Skin of body (tissue), 2 donors: ENCODE measurements around the gene DOCK3. TPM values are rescaled to one million over a fixed set of nuclear protein-coding genes. Genes with fewer than 3 reads are reported as not detected.
"Not testable (repeated sequence)": the region's sequence is repeated elsewhere in the genome, so short reads cannot be mapped to it uniquely, and the experiment has no call there.

Source experiments
- DNase-seq: peaks from one replicate; lab custom pipeline; 2025; lab: John Stamatoyannopoulos, UW
- total RNA-seq: library from RNA; depleted of rRNA; stranded (reverse); fragments of >200 nt; gene quantifications from one replicate; pipeline ENCODE4 v1.2.3, GENCODE V29; 2014

The DOCK3 gene
- total RNA-seq, 1 donor from 2014 or later, result 0.89 TPM

DNA sequence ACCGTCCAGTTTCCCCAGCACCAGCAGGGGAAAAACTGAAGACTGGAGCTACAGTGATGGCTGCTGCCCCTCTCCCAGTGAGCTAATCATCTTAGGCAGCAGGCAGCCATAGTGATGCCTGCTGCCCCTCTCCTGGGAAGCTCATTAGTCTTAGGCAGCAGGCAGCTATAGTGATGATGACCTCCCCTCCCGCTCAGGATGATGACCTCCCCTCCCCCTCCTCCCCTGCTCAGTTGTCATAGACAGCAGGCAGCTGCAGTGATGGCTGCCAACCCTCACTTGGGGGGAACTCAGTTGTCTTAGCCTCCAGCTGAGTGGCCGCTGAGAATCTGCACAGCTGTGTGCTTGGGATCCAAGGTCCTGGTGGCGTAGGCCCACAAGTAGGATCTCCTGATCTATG is 629.5 kb downstream of the DOCK3 start:
- DNase-seq, result no peak

DNA sequence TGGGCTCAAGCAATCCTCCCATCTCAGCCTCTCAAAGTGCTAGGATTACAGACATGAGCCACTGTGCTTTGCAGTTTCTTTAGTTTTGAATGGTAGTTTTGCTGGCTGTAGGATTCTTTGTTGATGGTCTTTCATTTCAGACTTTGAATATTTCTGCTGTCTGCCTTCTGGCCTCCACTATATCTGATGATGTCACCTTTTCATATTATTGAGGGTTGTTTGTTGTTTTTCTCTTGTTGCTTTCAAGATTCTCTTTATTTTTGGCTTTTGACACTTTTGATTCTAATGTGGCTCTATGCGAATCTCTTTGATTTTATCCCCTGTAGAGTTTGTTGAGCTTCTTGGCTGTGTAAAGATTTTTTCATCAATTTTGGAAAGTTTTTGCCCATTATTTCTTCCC is 631.4 kb downstream of the DOCK3 start:
- DNase-seq, result no peak

GRCh38 chr3:51307458-51307857 is 632.7 kb downstream of the DOCK3 start:
- DNase-seq, result no peak

GRCh38 chr3:51307945-51308607 is 633.3 kb downstream of the DOCK3 start:
- not testable (repeated sequence) for DNase-seq

- no peak for DNase-seq
Observed at GRCh38 chr3:51311055-51311454, 636.3 kb downstream of the DOCK3 start.

- no peak for DNase-seq
Observed at GRCh38 chr3:51328206-51328605, 653.5 kb downstream of the DOCK3 start.

GRCh38 chr3:51330046-51330445 is 655.3 kb downstream of the DOCK3 start:
- no peak for DNase-seq

GRCh38 chr3:51332156-51332555 is 657.4 kb downstream of the DOCK3 start:
- no peak for DNase-seq

GRCh38 chr3:51333021-51333420 is 658.3 kb downstream of the DOCK3 start:
- DNase-seq, result no peak

DNA sequence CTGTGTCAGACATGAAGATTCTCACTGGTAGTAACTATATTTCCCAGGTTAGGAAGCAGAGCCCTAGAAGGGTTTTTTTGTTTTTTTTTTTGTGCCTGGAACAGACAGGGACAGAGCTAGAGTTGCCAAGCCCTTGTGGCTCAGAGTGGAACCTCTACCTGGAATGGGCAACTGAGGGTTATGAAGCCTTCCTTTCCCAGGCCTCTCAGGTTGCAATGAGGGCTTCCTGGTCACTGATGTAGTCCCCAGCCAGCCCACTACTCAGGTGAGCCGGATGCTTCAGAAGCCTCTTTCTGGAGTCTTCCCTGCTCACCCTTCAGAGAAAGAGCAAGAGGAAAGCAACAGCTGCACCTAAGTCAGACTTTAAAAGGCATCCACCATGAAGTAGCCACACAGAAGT is 661.5 kb downstream of the DOCK3 start:
- no peak for DNase-seq

GRCh38 chr3:51337666-51338065 is 662.9 kb downstream of the DOCK3 start:
- no peak for DNase-seq

- no peak for DNase-seq
Observed at GRCh38 chr3:51338632-51339031, 663.9 kb downstream of the DOCK3 start.

DNA sequence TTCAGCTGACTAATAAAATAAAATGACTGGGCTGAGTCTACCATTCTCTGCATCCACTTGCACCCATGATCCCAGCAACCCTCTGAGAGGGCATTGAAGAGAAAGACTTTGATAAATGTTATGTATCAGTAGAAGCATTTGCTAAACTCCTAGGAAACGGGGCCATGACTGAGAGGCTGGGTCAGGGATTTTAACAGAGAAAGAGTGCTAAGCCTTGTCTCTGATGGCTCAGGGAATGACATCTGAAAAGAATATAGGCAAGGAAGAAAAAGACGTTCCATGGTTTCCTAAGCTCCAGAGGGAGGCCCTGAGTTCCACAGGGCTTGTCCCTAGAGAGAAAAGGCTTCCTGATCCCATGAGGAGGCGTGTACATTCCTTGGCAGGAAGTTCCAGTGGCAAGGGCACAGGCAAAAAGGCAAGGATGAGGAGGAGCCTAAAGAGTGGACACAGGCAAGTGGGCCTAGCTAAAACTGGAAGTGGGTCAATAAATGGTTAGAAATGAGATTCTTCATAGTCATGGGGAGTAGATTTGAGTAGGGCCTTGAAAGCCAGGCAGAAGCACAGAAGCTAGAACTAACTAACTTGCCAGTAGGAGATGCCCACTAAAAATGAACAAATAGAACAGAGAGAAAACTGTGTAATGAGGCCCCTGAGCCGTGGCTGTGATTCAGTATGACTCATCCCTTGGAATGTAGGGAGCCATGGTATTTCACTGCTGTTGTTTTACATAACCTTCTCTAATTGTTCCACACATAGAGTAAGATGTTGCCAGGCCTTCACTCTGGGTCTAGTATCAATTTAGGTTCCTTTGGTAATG is 665.5 kb downstream of the DOCK3 start:
- no peak for DNase-seq

GRCh38 chr3:51340989-51341636 is 666.4 kb downstream of the DOCK3 start:
- no peak for DNase-seq

- DNase-seq, result no peak
Observed at GRCh38 chr3:51343918-51344687, 669.4 kb downstream of the DOCK3 start.

DNA sequence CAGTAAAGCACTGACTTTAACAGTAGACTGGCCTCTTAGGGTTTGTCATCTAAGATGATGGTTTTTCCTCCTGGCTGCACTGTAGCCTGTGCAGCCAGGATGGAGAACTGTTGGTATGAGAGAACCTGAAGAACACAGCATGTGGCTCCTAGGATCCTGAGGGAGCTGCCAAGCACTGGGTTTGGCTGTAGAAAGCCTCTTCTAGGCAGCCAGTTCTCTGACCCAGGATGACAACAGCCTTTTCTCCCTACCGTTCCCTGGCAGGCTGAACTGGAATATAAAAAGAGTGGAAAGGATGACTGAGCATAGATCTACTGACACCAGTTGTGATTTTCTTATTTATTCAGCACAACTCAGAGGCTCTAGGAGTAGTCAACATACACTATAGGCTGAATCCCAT is 676.0 kb downstream of the DOCK3 start:
- no peak for DNase-seq

GRCh38 chr3:51353131-51353530 is 678.4 kb downstream of the DOCK3 start:
- DNase-seq, result no peak

- no peak for DNase-seq
Observed at GRCh38 chr3:51353691-51354090, 679.0 kb downstream of the DOCK3 start.

GRCh38 chr3:51354172-51354571 is 679.4 kb downstream of the DOCK3 start:
- DNase-seq, result no peak

DNA sequence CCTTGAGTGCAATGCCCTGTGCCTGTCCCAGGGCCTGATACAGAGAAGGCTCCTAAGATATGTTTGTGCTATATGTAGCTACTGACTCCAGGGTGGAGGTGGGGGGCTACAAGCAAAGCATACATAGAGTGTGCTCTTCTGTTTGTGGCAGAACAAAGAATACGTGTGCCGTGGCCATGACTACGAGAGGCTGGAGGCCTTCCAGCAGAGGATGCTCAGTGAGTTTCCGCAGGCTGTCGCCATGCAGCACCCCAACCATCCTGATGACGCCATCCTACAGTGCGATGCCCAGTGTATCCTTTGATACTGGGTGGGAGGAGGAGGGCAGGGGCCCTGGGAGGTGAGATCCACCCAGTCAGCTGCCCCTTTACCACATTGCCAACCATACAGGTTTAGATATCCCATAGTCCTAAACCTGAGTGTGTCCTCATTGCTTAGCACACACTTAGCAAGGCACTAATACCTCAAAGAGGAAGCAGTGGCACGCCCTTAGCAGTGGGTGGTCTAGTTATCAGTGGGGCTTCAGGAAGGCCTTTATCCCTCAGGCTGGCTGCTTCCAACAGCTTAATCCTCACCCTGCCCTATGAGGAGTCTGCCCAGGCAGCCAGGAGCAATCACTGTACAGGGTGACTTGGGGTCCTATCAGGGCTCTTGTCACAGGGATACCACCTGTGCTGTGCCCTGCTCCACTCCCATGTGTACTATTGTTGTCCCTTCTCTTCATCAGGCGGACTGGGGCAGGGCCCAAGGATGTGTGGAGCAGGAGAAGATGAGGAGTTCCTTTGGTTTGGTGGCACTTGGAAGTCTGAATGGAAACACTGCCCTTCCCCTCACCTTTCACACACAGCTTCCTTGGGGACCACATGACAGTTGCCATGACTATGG is 680.2 kb downstream of the DOCK3 start:
- DNase-seq, result no peak
